ENCODE measurements around the gene ARPC4.
"Not testable (repeated sequence)": the region's sequence is repeated elsewhere in the genome, so short reads cannot be mapped to it uniquely, and the experiment has no call there.

The ARPC4 gene

DNA sequence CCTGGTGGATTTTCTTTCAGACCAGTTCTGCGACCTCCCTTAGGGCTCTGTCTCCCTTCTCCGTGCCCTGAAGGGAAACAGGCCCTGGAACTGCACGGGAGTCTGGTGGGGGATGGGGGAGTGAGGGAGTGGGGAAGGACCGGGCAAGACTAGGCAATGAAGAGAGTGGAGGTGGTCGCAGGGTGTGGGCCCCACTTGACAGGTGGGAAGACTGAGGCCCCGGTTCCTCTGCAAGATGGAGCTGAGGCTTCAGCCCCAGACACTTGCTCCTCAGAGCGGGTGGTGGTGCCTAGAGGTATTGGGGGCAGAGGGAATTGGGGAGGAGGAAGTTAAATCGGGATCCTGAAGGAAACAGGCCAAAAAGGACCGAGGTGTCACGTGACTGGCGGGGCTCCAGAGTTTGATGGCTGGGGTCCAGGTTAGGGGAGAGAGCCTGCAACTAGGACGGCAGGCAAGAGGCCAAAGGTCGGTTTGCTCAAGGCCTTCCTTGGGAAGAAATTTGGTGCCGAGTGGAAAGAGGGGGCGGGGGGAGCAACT, 22.5 kb upstream of the ARPC4 start:
- DNase-seq: no peak

DNA sequence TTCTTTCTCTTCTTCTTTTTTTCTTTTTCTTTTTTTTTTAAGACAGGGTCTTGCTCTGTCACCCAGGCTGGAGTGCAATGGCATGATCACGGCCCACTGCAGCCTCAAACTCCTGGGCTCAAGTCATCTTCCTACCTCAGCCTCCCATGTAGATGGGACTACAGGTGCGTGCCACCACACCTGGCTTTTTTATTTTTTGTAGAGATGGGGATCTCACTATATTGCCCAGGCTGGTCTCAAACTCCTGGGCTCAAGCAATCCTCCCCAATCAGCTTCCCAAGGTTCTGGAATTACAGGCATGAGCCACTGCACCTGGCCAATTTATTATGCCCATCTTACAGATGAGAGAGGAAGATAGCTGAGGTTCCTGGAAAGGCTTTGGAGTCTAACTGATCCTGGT, 21.9 kb upstream of the ARPC4 start:
- not testable (repeated sequence) for DNase-seq

DNA sequence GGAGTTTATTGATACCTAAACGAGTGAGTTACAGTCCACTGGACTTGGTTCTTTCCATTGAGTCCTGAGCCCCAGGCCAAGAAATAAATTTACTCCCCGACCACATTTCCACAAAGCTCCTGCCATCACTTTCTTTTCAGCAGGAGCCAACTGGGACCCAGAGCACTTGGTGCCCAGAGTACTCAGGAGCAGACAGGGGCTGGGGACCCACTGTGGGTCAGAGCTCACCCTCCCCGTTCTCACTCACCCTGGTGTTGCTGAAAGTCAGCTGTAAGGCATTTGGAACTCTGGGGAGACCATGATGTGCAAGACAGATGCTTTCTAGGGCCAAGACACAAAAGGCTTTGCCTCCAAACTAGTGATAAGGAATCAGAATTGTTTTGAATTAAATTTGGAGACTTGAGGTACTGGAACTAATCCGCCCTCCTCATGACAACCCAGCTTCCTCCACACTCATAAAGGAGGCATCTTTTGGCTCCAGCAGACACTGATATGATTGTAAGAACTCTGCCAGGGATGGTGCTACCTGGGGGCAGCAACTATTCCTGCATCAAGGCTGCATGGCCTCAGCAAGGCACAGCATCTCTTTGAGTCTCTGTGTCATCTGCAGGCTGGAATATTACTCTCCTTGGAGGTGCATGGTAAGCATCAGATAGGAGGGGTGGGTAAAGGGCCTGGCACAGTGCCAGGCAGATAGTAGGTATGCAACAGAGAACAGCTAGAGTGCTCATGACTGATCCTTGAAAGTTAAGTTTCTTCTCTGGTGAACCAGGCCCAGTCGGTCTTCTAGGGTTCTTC, 15.8 kb upstream of the ARPC4 start:
- DNase-seq: no peak

DNA sequence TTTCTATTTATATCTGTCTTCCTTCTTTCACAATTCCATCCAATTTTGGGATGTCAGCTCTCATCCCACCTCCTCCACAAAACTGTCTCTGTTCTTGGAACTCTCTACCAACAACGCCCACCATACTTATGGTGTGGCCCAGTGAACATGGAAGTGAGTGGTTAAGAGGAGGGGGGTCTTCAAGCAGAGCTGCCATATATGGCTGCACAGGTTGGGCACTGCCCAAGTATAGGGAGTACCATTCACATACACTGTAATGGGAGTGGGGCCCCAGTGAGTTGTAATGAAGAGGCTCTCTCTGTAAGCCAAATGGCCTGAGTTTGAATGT, 15.2 kb upstream of the ARPC4 start:
- DNase-seq: no peak

DNA sequence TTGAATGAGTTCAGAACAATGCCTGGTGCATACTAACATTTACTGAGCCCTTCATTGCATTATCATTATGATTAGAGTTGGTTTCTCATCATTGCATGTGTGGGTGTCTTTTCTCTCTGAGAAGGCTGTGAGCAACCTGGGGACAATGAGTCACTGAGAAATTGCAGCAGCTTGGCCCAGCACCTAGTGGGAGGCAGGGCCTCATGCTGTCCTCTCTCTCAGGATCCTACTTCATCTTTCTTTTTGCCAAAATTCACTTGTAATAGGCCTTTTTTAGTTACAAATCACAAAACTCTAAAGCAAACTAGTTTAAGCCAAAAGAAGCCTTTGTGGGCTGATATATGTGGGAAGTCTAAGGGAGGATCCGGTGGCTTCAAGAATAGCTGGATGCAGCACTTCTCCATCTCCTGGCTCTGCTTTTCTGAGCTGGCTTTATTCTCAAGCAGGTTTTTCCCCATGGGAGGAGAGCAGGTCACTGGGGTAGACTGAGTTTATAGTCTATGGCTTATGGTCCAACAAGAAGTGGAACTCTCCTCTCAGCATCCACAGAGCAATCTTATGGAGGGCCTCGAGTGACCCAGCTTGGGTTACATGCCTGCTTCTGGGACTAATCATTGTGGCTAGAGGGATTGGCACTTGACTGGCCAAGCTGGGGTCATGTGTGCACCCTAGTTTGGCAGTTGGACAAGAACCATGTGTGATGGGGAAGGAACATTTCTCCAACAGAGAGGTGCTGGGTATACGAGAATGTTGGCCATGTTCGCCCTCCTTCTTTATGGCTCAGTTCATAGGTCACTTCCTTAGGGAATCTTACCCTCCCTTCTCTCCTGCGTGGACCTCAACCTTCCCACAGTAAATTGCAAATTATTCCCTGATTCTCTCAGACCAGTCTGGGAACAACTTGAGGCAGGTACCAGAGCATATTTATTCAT, 14.5 kb upstream of the ARPC4 start:
- peak; percentile 32 for DNase-seq

DNA sequence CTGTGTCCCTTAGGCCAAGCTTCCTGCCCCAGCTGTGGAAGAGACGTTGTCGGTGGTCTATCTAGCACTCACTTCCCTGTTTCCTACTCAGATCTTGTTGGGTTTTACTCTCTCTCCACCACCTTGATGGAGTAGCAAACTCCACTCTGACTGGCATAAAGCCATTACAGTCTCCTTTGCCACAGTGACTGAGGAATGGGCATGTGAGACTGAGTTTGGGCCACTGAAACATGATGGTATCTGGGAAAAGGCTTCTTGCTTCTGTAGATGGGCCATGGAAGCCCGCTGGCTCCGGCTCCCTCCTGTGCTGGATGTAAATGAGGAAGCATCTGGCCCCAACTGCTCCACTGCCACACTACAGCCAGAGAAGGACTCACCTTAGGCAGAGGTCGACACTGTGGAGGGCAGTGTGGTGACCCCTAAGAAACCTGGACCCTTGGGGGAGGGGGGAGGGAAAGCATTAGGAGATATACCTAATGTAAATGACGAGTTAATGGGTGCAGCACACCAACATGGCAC, 13.7 kb upstream of the ARPC4 start:
- no peak for DNase-seq

DNA sequence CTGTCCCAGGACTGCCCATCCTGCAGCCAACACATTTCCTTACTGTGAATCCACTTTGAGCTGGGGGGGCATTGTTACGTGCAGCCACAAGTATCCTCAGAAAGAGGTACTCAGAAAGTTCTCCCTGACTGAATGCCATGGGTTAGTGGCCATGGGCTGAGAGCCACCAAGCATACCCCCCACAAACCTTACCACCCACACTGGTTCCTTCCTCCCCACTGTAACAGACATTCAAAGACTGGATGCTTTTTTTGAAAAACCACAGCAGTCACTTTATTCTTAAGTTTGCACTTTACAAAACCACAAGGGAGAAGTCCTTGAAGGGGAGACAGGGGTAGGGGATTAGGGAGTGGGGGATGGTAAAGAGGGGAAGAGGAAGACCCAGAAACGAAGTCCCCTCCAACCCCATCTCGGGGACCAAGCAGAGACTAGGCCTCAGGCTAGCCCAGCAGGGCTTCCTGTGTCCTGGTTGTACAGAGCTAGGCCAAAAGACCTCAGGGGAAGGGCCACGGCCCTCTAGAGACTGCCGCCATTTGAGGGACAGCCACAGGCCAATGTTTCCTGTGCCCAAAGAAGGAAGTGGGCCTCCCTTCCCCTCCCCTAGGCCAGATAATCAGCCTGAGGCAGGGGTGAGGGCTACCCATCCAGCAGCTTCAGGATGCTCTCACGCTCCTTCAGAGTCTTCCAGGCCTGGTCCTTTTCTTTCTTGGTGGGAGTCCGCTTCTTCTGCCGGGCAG, 13.0 kb upstream of the ARPC4 start:
- DNase-seq: no peak

DNA sequence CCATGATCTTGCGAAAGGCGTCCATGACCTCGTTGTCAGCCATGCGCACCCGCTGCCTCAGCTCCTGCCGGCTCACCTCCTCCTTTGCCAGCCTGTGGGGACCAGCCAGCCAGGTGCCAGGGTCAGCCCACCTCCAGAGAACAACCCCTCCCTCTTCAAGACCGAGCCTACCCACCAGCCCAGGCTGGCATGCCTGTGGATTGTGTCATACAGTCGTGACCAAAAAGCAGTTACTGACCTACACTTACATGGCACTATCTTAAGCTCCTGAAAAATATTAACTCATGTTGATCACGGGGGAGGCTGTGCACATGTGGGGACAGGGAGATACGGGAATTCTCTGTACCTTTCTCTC, 12.4 kb upstream of the ARPC4 start:
- DNase-seq: no peak

DNA sequence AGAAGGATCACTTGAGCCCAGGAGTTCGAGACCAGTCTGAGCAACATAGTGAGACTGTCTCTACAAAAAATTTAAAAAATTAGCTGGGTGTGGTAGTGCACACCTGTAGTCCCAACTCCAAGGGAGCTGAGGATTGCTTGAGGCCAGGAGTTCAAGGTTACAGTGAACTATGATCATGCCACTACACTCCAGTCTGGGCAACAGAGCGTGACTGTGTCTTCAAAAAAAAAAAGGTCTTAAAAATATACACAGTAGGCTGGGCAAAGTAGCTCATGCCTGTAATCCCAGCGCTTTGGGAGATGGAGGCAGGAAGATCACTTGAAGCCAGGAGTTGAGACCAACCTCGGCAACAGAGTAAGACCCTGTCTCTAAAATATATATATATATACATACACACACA, 12.0 kb upstream of the ARPC4 start:
- DNase-seq: no peak

DNA sequence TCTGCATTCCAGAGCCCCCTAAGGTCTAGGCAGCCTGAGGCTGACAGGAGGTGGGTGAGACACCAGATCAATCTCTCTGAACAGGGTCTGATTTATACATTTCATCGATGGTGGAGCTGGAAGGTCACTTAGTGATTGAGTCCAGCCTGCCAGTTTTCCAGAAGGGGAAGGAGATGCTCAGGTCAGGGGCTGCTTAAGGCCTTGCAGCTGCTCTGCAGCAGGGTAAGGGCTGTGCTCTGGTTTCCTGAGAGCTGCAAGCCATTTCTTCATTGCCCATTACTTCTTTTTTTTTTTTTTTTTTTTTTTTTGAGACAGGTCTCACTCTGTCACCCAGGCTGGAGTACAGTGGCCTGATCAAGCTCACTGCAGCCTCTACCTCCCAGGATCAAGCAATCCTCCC, 11.3 kb upstream of the ARPC4 start:
- no peak for DNase-seq

DNA sequence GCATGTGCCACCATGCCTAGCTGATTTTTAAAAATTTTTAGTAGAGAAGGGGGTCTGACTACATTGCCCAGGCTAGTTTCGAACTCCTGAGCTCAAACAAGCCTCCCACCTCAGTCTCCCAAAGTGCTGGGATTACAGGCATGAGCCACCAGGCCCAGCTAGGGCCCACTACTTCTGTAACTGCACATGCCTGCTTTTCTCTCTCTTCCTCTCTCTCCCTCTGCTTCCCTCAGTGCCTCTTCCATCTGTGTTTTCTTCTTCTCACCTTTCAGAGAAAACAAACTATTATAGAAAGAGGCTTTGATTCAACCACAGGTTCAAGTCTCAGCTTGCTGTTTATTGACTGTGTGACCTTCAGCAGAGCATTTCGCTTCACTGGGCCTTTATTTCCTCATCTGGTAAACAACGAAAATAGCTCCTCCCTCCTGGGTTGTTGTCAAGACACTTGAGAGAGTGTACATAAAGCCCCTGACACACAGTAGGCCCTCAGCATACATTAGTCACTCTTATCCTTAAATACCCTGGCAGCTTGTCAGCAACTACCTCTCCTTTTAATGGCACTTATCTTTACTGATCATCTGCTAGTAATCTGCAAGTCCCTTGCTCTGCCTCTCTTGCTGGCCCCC, 10.8 kb upstream of the ARPC4 start:
- DNase-seq: no peak

DNA sequence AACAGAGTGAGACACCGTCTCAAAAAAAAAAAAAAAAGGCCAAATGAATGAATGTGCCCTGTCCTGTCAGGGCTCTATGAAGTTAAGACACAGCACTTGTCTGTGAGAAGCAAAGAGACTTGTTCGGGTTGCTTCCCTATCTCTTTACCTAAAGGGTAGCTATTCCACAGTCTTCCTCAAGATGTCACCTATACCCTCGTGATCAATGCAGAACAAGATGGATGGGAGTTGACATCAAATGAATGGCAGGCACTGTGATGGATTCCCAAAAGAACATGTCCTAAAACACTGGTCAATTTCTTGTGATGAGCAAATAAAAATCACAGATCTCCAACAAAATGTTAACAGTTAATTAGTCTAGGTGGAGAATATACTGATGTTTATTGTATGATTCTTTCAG, 10.1 kb upstream of the ARPC4 start:
- no peak for DNase-seq

DNA sequence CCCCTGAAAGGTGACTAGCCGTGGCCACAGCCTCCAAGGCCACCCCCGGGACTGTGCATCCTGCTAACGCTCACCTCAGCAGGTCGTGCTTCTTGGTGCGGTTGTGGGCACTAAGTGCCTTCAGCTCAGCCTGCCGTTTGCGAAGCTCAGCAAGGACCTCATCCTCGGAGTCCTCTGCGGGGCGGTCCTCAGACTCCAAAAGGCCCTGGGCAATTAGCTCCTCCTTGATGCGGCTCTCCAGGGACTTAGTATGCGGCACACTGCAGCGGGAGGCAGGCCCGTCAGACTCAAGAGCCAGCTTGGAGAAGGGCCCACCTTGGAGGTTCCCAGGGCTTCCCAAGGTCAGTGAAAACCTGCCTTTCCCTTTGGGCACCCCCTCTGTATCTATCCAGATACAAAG, 8.9 kb upstream of the ARPC4 start:
- no peak for DNase-seq

DNA sequence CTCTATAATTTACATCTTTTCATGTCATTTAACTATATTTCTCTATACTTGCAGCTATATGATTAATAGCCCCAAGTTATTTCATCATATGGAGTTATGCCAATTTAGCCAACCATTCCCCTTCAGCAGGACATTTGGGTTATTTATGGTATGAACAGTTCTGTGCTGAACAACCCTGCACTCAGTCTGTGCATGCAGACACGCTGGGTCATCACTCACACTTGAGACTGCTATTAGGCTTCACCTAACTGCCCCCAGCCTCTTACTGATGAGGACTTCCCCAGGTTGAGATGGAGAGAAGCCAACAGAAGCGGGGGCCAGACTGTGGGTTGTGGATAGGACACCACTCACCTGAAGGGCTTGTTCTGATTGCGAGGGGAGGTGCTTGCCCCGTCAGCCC, 7.9 kb upstream of the ARPC4 start:
- no peak for DNase-seq

DNA sequence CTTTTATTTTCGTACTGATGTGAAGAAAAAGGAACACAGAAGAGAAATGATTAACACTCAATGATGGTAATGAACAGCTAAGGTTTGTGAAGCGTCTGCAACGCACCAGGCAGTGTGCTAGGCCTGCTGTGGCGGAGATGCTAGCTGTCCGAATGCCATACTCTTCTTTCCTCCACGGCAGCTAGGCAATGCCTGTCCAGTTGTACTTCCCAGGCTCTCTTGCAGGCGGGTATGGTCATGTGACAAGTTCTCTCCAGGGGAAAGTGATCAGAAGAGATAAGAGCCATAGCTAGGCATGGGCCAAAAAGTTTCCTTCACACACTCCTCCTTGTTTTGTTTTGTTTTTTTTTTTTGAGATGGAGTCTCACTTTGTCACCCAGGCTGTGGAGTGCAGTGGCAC, 7.3 kb upstream of the ARPC4 start:
- no peak for DNase-seq

DNA sequence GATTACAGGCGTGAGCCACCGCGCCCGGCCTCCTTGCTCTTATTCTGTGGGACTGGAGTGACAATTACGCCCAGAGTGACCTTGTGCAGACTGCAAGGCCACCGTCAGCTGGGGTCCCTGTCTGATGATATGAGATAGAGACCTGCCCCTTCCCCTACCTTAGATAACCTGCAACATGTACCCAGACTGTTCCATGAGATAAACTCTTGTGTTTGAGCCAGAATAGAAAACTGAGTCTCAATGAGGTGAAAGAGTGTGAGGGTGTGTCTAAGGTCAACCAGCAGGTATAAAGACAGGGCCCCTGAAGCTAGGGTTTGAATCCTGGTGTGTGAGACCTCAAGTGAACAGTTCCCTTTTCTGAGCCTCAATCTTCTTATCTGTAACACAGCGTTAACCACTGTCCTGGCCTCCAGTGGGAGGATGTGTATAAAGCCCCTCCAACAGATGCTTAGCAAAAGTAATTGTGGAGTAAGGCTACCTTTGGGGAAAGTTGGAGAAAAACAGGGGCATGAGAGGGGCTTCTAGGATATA, 6.6 kb upstream of the ARPC4 start:
- DNase-seq: no peak

DNA sequence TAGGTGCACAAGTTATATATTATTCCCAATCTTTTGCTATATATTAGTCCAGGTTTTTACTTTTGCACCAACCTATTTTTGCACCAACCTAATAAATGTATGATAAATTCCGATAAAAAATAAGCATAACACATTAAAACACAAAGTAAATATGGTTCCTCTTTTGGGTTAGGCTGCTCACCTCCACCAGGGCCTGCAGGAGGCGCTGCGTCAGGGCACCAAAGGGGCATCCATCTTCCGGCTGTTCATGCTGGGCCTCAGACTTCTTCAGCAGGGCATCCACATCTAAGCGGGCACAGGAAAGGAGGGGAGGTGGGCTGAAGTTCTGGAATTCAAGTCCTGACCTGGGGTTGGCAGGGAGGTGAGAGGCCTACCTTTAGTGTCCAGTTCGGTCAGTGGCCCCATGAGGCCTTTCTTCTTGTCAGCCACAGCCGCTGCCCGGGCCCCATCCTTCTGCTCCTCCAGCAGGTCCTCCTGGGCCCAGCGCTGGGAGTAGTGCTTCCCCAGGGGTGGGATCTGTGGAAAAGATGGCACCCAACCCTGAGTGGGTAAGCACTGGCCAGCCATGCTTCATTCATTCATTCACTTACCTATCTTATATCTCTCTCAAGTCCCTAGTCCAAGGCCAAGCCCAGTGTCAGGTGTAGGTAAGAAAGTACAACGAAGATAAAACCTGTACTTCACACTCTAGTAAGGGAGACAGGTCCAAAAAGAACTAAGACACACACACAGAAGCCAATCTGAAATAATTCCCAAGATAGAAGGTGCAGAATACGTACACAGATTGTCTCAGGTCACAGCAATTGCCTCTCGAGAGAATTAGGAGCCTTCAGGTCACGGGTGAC, 5.8 kb upstream of the ARPC4 start:
- no peak for DNase-seq

DNA sequence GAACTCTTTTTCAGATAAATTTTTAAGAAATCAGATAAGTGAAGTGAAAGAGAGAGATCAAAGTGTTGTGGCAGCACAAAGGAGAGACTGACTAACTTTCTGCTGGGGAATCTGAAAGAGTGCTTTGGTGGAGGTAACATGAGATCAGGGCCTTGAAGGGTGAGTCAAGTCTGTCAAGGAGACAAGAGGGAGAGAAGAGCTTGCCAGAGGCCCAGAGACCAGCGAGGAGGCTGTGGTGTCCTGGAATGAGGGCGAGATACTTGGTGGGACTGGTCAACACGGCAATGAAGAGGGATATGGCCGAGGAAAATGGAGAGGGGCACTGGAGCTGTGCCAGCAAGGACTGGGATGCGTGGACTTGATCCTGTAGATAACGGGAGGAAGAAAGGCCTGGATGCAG, 5.2 kb upstream of the ARPC4 start:
- no peak for DNase-seq

DNA sequence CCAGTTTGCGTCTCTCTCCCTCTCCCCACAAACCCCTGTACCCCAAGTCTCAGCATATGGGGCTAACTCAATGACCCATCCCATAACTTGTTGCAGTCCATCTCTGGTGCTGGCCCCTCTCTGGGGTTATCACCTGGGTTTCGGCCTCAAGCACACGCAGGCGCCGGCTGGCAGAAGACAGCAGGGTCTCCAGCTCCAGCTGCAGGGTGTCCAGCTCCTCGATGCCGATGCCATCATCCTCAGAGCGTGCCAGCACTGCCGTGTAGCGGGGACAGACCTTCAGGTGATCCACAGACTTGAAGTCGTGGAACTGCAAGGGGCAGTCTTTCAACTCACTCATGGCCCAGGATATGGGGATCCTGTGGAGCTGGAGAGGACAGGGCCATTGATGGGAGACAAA, 1.8 kb upstream of the ARPC4 start:
- no peak for DNase-seq

DNA sequence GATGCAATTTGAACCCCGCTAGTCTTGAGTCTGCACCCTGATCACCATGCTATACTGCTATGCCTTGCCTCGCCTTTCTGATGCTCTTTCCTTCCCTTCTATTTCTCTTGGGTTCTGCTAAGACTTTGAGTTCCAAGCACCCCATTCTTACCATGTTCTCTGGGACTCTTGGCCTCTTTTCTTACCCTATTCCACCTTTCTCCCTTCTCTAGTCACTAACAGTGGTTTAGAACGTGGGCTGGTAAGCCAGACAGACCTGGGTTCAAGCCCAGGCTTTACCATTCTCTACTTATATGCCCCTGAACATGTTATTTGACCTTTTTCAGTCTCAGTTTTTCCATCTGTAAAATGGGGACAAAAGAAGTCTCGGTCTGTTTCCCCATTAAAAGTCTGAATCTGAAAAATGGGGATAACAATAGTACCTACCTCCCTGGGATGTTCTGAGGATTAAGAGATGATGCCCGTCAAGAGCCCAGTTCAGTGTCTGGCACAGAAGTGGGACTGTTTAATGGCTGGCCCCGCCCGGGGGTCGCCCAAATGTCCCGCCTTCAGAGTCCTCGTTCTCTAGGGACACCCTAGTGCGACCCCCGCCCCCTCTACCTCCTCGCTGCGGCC, 985 bp upstream of the ARPC4 start:
- DNase-seq: no peak

DNA sequence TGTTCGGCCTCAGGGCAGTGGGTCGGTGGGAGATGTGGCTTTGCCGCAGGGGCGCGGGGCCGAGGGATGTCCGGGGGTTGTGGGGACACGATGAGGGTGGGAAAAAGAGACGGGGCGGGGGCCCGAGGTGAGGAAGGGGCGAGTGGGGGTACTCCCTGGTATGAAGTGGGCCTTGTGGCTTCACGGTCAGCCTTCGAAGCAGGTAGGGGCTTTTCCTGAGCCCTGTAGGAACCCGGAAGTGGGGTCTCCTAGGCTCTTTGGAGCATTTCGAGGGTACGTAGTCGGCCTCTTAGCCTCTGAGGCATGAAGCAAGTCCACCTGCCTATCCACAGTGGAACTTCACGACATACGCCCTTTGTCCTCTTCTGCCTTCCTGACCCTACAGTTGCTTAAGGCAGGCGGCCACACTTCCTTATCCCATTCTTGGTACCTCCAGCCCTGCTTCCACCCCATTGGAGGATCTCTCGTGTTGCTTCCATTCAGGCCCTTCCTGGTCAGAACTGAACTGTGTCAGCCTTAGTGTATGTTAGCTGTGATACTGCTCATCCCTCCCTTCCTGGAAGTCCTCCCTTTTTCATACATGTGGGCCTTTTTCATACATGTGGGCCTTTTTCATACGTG, 389 bp downstream of the ARPC4 start:
- DNase-seq: no peak
